PC-3 (cell line): ENCODE results near the gene TMEM218. TPM values are rescaled to one million over a fixed set of nuclear protein-coding genes. Genes with fewer than 3 reads are reported as not detected.

Experiments
- ATAC-seq: fragments of 200-7000 bp; cut with Tn5 transposase; 2 replicates; pipeline ENCODE4 v1.9.1; 2020; ENCODE audit warnings: mild to moderate bottlenecking, moderate library complexity
- BruUV-seq: library from RNA; stranded (reverse); fragments of 400-500 nt; replicated peaks from 2 replicates; lab custom pipeline; 2021; lab: Mats Ljungman, UMichigan
- CTCF ChIA-PET: fragments of 300-600 bp; sonication (Branson Sonifier 250); formaldehyde crosslinking; loops from one replicate; lab custom pipeline; 2022; ENCODE audit warnings: antibody characterized with exemption; lab: Charles Lee
- POLR2A ChIA-PET: fragments of 300-600 bp; sonication (Branson Sonifier 250); formaldehyde crosslinking; loops from one replicate; lab custom pipeline; 2022; ENCODE audit warnings: antibody characterized with exemption; ENCODE audit not compliant: unreplicated experiment; lab: Charles Lee
- DNase-seq: peaks from one replicate; pipeline ENCODE4 v3.0.0-alpha.2; 2015
- H2AFZ ChIP-seq: fragments of 300-600 bp; sonication (generic); 2 replicates; pipeline ENCODE4 v1.6.0; 2016; ENCODE audit warnings: antibody characterized with exemption, low read length
- H3F3A ChIP-seq: fragments of 300-600 bp; sonication (generic); one replicate; pipeline ENCODE4 v1.6.0; 2017; ENCODE audit warnings: antibody characterized with exemption, low read length, control low read depth, mild to moderate bottlenecking; ENCODE audit not compliant: unreplicated experiment
- H3K27ac ChIP-seq: fragments of 300-600 bp; sonication (generic); 2 replicates; pipeline ENCODE4 v1.5.1; 2016; ENCODE audit warnings: mild to moderate bottlenecking, low read length
- H3K27me3 ChIP-seq: fragments of 300-600 bp; sonication (generic); 2 replicates; pipeline ENCODE4 v1.6.1; 2016; ENCODE audit warnings: low read length, mixed read lengths
- H3K36me3 ChIP-seq: fragments of 300-600 bp; sonication (generic); 2 replicates; pipeline ENCODE4 v1.6.1; 2016; ENCODE audit warnings: low read depth, mixed run types, low read length, mixed read lengths
- H3K4me1 ChIP-seq: fragments of 300-600 bp; sonication (generic); 2 replicates; pipeline ENCODE4 v1.5.1; 2016; ENCODE audit warnings: low read length; ENCODE audit not compliant: insufficient read depth
- H3K4me2 ChIP-seq: fragments of 300-600 bp; sonication (generic); 2 replicates; pipeline ENCODE4 v1.6.0; 2016; ENCODE audit warnings: low read length
- H3K4me3 ChIP-seq: fragments of 300-600 bp; sonication (generic); 2 replicates; pipeline ENCODE4 v1.5.1; 2016; ENCODE audit warnings: mild to moderate bottlenecking, low read length, mixed read lengths
- H3K79me2 ChIP-seq: fragments of 300-600 bp; sonication (generic); 2 replicates; pipeline ENCODE4 v1.6.1; 2017; ENCODE audit warnings: low read length, mixed read lengths
- H3K9ac ChIP-seq: fragments of 300-600 bp; sonication (generic); 2 replicates; pipeline ENCODE4 v1.6.0; 2016; ENCODE audit warnings: mild to moderate bottlenecking, low read length
- H3K9me2 ChIP-seq: fragments of 300-600 bp; sonication (generic); replicated peaks from 2 replicates; pipeline ENCODE4 v1.6.1; 2016; ENCODE audit warnings: mixed run types, low read length, mixed read lengths
- H3K9me3 ChIP-seq: fragments of 300-600 bp; sonication (generic); 2 replicates; pipeline ENCODE4 v1.6.1; 2016; ENCODE audit warnings: low read length, mixed read lengths
- H4K20me1 ChIP-seq: fragments of 300-600 bp; sonication (generic); 2 replicates; pipeline ENCODE4 v1.6.1; 2016; ENCODE audit warnings: low read length, mixed read lengths
- CTCF ChIP-seq: fragments of 300-600 bp; sonication (generic); conservative IDR thresholded peaks from 2 replicates; pipeline ENCODE4 v1.5.1; 2017; ENCODE audit warnings: antibody characterized with exemption, low read depth, mild to moderate bottlenecking, low read length
- EZH2 ChIP-seq: fragments of 300-600 bp; sonication (generic); IDR thresholded peaks from one replicate; pipeline ENCODE4 v1.6.1; 2017; ENCODE audit warnings: antibody characterized with exemption, mild to moderate bottlenecking, low read length; ENCODE audit not compliant: unreplicated experiment
- EZH2phosphoT487 ChIP-seq: fragments of 300-600 bp; sonication (generic); IDR thresholded peaks from 2 replicates; pipeline ENCODE4 v1.6.1; 2018; ENCODE audit warnings: mild to moderate bottlenecking, antibody characterized with exemption, low read length, borderline replicate concordance
- intact Hi-C: fragments of 100-400 bp; cut with micrococcal nuclease; formaldehyde crosslinking; loops from 2 replicates; pipeline ENCODE4 v1.9.0; 2023
- total RNA-seq: library from RNA; depleted of rRNA; stranded (reverse); fragments of >200 nt; gene quantifications from 2 replicates; pipeline ENCODE4 v1.2.3, GENCODE V29; 2014

Gene TMEM218
- total RNA-seq, 1 experiment from 2014 or later = 37.0 TPM

DNA sequence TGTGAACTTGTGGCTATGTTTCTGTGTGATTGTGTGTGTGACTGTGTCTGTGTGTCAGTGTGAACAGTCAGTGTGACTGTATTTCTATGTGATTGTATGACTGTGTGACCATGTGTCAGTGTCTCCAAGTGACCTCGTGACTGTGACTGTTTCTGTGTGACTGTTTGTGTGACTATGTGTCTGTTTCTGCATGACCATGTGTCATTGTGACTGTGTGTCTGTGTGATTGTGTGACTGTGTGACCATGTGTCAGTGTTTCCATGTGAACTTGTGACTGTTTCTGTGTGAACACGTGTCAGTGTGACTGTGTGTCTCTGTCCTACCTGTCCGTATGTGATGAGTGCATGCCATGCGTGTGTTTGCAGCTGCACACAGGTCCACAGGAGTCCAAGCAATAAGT lies 44.3 kb upstream of the TMEM218 start:
- Histone ChIP-seq H3K9me3 (no peaks in the 10 kb centered on the region), H3K4me3 (no peak overlapping the region), H2AFZ (no peak overlapping the region), H3K4me2 (no peak overlapping the region), H3K9me2 (no peaks in the 10 kb centered on the region), H3F3A (no peaks in the 10 kb centered on the region), H3K9ac (no peak overlapping the region), H3K27ac (no peak overlapping the region), H3K36me3 (no peaks in the 10 kb centered on the region), H4K20me1 (no peaks in the 10 kb centered on the region), H3K4me1 (no peaks in the 10 kb centered on the region), H3K27me3 (peaks cover 52% of the 10 kb centered on the region), H3K79me2 (no peaks in the 10 kb centered on the region)
- ChIA-PET POLR2A (no interaction called here), CTCF (no interaction called here)
- intact Hi-C loops = no loop called here
- TF ChIP-seq EZH2phosphoT487 = no peak
- no peak for TF ChIP-seq EZH2
- TF ChIP-seq CTCF = no peak
- DNase-seq (no peak), ATAC-seq (no peak)
- no TSS peak for BruUV-seq

DNA sequence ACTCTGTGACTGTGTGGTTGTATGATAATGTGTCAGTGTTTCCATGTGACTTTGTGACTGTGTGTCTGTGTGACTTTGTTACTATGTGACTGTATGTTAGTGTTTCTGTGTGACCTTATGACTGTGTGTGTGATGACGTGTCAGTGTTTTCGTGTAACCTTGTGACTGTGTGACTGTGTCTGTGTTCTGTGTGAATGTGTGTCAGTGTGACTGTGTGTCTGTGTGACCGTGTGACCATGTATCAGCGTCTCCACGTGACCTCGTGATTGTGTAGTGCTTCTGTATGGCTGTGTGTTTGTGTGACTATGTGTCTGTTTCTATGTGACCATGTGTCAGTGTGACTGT lies 43.6 kb upstream of the TMEM218 start:
- ChIA-PET CTCF (no interaction called here), POLR2A (no interaction called here)
- DNase-seq (no peak), ATAC-seq (no peak)
- no peaks in the 10 kb centered on the region for H3K9me3 ChIP-seq
- H3K27ac ChIP-seq = no peak overlapping the region
- no peak overlapping the region for H3K4me3 ChIP-seq
- no peaks in the 10 kb centered on the region for H4K20me1 ChIP-seq
- BruUV-seq = no TSS peak
- no peaks in the 10 kb centered on the region for H3K36me3 ChIP-seq
- no peaks in the 10 kb centered on the region for H3K79me2 ChIP-seq
- no peaks in the 10 kb centered on the region for H3K4me1 ChIP-seq
- no peaks in the 10 kb centered on the region for H3F3A ChIP-seq
- intact Hi-C loops = no loop called here
- no peak for TF ChIP-seq EZH2phosphoT487
- TF ChIP-seq EZH2 = no peak
- no peak for TF ChIP-seq CTCF
- H2AFZ ChIP-seq = no peak overlapping the region
- peaks cover 52% of the 10 kb centered on the region for H3K27me3 ChIP-seq
- no peak overlapping the region for H3K9ac ChIP-seq
- H3K4me2 ChIP-seq = no peak overlapping the region
- H3K9me2 ChIP-seq = no peaks in the 10 kb centered on the region

- ChIA-PET CTCF (no interaction called here), POLR2A (no interaction called here)
- no peaks in the 10 kb centered on the region for H3K9me3 ChIP-seq
- TF ChIP-seq CTCF = no peak
- TF ChIP-seq EZH2 = no peak
- TF ChIP-seq EZH2phosphoT487 = no peak
- H3K4me2 ChIP-seq = no peak overlapping the region
- no peaks in the 10 kb centered on the region for H3K36me3 ChIP-seq
- no peaks in the 10 kb centered on the region for H3F3A ChIP-seq
- no peaks in the 10 kb centered on the region for H3K9me2 ChIP-seq
- intact Hi-C loops = no loop called here
- H3K27ac ChIP-seq = no peak overlapping the region
- no peak for DNase-seq
- no peaks in the 10 kb centered on the region for H4K20me1 ChIP-seq
- H3K9ac ChIP-seq = no peak overlapping the region
- no peak overlapping the region for H2AFZ ChIP-seq
- H3K79me2 ChIP-seq = no peaks in the 10 kb centered on the region
- no peaks in the 10 kb centered on the region for H3K4me1 ChIP-seq
- no peak; the same call in 1 of the 2 replicates for ATAC-seq
- H3K27me3 ChIP-seq = peaks cover 55% of the 10 kb centered on the region
- H3K4me3 ChIP-seq = no peak overlapping the region
- no TSS peak for BruUV-seq
Observed at GRCh38 chr11:125154378-125155099, 43.1 kb upstream of the TMEM218 start.
